LNCAP (cell line): ENCODE measurements around the gene NHSL1.

ENCODE experiments used
- TF ChIP-seq, protein P1 (sequence below): fragments of 450-650 bp; IDR thresholded peaks from 2 replicates; pipeline ENCODE4 v1.5.1; 2017; ENCODE audit warnings: mild to moderate bottlenecking

NHSL1 gene

DNA sequence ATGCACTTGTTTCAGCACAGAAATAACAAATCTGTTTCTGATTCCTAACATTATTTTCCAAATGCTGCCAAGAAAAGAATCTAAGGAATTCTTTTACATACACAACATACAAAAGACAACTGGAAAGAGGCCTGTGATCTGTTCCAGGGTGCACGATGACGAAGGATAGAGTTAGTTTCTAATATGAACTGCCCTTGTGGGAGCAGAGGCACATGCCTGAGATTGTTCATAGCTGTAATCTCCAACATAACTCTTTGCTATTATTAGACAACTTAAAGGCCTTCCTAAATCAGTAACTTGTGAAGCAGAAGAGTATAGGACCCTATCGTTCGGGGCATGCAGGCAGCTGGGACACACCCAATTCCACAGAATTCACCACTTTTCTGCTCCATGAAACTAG, 41.2 kb upstream of the NHSL1 start:
- TF ChIP-seq, protein P1, sequence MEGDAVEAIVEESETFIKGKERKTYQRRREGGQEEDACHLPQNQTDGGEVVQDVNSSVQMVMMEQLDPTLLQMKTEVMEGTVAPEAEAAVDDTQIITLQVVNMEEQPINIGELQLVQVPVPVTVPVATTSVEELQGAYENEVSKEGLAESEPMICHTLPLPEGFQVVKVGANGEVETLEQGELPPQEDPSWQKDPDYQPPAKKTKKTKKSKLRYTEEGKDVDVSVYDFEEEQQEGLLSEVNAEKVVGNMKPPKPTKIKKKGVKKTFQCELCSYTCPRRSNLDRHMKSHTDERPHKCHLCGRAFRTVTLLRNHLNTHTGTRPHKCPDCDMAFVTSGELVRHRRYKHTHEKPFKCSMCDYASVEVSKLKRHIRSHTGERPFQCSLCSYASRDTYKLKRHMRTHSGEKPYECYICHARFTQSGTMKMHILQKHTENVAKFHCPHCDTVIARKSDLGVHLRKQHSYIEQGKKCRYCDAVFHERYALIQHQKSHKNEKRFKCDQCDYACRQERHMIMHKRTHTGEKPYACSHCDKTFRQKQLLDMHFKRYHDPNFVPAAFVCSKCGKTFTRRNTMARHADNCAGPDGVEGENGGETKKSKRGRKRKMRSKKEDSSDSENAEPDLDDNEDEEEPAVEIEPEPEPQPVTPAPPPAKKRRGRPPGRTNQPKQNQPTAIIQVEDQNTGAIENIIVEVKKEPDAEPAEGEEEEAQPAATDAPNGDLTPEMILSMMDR = no peak

DNA sequence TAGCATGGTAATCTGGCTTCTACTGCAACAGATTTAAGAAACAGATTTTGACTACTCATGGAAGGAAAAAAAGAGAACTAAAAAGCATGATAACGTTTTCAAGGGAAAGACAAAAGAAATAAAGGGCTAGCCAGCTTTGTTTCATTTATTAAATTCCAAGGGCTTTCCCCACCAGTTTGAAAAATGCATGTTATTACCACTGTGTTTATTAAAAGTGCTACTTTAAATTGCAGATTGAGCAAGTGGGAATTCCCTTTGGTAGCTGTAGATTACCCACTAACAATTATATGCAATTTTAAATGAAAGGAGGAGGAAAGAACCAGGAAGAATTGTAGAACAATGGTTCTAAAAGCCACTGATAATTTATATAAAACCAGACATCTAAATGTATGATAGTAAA, 40.6 kb upstream of the NHSL1 start:
- TF ChIP-seq, protein P1 = no peak

DNA sequence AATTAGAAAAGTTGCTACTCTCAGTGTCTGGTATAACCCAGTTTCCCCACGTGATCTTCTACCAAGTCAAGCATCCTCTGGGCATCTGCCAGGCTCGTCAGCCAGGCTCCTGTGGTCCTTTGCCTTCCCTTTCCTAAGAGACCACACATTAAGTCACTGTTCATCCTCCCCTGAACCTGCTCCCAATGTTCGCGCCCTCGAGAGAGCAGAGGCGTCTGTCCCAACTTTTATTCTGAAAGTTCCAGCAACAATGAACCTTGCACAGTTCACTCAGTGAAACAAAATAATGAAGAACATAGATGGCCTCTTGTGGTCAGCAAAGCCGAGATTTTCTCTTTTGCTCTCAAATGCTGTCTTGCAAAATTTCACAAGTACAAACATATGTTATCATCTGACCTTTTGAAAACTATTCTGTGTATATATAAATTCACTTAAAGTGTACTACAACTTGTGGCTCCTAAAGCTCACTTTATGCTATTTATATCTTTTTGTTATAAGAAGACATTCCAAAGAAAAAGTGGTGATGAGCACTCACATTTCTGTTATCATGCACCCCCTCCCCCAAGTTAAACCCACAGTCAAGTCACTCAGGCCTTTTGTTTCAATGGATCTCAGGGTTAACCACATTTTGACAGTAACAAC, 39.2 kb upstream of the NHSL1 start:
- TF ChIP-seq, protein P1 = no peak

DNA sequence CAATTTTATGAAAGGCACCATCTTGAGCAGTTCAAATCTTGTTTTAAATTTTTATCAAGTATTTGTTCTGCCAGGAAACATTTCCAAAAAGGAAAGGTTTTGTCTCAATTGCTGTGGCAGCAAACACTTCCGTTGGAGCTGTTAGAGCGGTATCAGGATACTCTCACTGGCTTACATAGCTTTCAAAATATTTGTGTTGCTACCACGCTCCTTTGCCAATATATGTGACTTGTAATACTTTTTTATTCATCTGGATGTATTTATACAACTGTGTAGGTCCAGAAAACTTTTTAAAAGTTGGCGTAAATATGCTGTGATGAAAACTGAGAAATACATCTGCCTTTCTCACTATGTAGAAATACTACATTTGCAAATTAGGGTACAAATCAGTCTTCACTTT, 37.8 kb upstream of the NHSL1 start:
- TF ChIP-seq, protein P1 = no peak

DNA sequence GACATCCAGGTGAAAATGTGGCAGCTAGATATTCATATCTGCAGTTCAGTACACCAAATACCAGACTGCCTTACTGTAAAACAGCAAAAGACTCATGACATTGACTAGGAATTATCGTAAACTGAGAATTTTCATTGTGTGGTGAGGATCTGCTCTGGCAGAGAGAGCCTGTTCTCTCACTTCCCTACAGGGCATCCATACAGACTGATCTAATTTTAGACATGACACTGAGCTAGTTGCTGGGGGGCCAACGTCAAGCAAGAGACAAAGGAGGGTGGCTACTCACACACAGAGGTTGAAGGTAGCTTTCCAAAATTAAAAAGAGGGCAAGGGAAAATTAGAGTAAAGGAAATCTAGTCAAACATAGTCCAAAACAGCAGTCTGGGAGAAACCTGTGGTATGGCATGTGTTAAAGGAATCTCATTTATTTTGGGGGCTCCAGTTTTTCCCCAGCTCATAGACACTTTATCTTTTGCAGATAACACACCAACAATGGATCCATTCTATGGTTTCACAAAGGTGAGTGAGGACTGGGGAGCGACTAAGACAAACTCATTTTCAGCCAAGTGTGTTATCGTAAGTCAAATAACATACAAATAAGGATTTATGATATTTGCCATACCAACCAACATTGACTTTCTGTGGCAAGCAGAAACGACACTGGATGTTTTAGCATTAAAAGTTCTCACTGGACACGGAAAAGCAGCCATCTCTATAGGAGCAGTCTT, 36.6 kb upstream of the NHSL1 start:
- TF ChIP-seq, protein P1 = no peak

DNA sequence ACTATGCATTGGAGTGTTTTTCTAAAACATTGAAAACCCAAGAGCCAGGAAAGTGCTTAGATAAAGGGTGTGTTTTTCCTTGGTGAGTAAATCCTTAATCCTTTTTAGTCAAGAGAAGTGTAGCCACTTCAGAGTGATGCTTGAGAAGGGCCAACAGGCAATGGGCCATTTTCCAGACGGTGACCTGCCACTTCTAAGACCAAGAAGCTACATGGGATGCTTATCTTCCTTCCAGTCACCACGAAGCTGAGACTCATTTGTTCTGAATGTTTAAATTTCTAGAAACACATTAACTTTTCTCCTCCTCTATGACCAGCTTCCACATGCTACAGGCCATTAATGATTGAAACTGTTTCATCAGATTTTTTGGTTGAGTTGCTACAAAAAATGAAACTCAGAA, 34.4 kb upstream of the NHSL1 start:
- TF ChIP-seq, protein P1 = no peak

DNA sequence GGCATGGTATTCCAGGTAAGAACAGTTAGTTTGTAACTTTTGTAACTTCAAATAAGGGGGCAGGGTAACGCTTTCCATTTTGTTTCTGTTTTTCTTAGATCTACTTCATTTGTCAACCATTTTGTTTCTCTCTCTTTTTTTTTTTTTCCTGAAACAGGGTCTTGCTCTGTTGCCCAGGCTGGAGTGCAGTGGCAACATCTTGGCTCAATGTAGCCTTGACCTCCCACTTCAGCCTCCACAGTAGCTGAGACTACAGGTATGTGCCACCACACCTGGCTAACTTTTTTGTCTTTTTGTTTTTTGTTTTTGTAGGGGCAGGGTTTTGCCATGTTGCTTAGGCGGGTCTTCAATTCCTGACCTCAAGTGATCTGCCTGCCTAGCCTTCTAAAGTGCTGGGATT, 32.1 kb upstream of the NHSL1 start:
- TF ChIP-seq, protein P1 = no peak
